ENCODE data around the gene EFCAB5. TPM values are rescaled to one million over a fixed set of nuclear protein-coding genes. Genes with fewer than 3 reads are reported as not detected.

EFCAB5 gene
- total and polyA plus RNA-seq, 10 of the 15 experiments (the other 5 are each of a cell fraction or from before 2014, with no cell fraction given): 0.39 to 2.6 (median 1.0) TPM

- TF ChIP-seq, protein P1, sequence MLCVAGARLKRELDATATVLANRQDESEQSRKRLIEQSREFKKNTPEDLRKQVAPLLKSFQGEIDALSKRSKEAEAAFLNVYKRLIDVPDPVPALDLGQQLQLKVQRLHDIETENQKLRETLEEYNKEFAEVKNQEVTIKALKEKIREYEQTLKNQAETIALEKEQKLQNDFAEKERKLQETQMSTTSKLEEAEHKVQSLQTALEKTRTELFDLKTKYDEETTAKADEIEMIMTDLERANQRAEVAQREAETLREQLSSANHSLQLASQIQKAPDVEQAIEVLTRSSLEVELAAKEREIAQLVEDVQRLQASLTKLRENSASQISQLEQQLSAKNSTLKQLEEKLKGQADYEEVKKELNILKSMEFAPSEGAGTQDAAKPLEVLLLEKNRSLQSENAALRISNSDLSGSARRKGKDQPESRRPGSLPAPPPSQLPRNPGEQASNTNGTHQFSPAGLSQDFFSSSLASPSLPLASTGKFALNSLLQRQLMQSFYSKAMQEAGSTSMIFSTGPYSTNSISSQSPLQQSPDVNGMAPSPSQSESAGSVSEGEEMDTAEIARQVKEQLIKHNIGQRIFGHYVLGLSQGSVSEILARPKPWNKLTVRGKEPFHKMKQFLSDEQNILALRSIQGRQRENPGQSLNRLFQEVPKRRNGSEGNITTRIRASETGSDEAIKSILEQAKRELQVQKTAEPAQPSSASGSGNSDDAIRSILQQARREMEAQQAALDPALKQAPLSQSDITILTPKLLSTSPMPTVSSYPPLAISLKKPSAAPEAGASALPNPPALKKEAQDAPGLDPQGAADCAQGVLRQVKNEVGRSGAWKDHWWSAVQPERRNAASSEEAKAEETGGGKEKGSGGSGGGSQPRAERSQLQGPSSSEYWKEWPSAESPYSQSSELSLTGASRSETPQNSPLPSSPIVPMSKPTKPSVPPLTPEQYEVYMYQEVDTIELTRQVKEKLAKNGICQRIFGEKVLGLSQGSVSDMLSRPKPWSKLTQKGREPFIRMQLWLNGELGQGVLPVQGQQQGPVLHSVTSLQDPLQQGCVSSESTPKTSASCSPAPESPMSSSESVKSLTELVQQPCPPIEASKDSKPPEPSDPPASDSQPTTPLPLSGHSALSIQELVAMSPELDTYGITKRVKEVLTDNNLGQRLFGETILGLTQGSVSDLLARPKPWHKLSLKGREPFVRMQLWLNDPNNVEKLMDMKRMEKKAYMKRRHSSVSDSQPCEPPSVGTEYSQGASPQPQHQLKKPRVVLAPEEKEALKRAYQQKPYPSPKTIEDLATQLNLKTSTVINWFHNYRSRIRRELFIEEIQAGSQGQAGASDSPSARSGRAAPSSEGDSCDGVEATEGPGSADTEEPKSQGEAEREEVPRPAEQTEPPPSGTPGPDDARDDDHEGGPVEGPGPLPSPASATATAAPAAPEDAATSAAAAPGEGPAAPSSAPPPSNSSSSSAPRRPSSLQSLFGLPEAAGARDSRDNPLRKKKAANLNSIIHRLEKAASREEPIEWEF (IDR thresholded peaks at IDR 0.05; ENCODE audit: insufficient replicate concordance, low read depth, low read length): no peak
- TF ChIP-seq, protein P2, sequence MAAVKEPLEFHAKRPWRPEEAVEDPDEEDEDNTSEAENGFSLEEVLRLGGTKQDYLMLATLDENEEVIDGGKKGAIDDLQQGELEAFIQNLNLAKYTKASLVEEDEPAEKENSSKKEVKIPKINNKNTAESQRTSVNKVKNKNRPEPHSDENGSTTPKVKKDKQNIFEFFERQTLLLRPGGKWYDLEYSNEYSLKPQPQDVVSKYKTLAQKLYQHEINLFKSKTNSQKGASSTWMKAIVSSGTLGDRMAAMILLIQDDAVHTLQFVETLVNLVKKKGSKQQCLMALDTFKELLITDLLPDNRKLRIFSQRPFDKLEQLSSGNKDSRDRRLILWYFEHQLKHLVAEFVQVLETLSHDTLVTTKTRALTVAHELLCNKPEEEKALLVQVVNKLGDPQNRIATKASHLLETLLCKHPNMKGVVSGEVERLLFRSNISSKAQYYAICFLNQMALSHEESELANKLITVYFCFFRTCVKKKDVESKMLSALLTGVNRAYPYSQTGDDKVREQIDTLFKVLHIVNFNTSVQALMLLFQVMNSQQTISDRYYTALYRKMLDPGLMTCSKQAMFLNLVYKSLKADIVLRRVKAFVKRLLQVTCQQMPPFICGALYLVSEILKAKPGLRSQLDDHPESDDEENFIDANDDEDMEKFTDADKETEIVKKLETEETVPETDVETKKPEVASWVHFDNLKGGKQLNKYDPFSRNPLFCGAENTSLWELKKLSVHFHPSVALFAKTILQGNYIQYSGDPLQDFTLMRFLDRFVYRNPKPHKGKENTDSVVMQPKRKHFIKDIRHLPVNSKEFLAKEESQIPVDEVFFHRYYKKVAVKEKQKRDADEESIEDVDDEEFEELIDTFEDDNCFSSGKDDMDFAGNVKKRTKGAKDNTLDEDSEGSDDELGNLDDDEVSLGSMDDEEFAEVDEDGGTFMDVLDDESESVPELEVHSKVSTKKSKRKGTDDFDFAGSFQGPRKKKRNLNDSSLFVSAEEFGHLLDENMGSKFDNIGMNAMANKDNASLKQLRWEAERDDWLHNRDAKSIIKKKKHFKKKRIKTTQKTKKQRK (IDR thresholded peaks at IDR 0.05; ENCODE audit: low read depth, low read length): no peak
- TF ChIP-seq KLF5 (IDR thresholded peaks at IDR 0.05; ENCODE audit: partially characterized antibody) (no peak), SIX5 (IDR thresholded peaks at IDR 0.05; ENCODE audit: low read depth, low read length, severe bottlenecking) (no peak), NR2C2 (IDR thresholded peaks at IDR 0.05; ENCODE audit: borderline replicate concordance, control insufficient read depth, insufficient read length, low read depth) (no peak), SREBF2 (IDR thresholded peaks at IDR 0.05; ENCODE audit: low read length) (no peak), NFYB (IDR thresholded peaks at IDR 0.05; ENCODE audit: insufficient read depth, low read depth, low read length) (no peak), MTA2 (IDR thresholded peaks at IDR 0.05; ENCODE audit: low read depth) (no peak), EGR1 (IDR thresholded peaks at IDR 0.05; ENCODE audit: borderline replicate concordance in 1 of 2, low read depth in 2 of 2, low read length in 2 of 2) (no peak)
- TF ChIP-seq, protein P3, sequence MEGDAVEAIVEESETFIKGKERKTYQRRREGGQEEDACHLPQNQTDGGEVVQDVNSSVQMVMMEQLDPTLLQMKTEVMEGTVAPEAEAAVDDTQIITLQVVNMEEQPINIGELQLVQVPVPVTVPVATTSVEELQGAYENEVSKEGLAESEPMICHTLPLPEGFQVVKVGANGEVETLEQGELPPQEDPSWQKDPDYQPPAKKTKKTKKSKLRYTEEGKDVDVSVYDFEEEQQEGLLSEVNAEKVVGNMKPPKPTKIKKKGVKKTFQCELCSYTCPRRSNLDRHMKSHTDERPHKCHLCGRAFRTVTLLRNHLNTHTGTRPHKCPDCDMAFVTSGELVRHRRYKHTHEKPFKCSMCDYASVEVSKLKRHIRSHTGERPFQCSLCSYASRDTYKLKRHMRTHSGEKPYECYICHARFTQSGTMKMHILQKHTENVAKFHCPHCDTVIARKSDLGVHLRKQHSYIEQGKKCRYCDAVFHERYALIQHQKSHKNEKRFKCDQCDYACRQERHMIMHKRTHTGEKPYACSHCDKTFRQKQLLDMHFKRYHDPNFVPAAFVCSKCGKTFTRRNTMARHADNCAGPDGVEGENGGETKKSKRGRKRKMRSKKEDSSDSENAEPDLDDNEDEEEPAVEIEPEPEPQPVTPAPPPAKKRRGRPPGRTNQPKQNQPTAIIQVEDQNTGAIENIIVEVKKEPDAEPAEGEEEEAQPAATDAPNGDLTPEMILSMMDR (IDR thresholded peaks at IDR 0.05 in 2 of 3, conservative IDR thresholded peaks at IDR 0.05 in 1 of 3; ENCODE audit: control insufficient read depth in 2 of 3, extremely low read depth in 1 of 3, insufficient read depth in 1 of 3, low read depth in 3 of 3, low read length in 3 of 3): no peak
Observed at GRCh38 chr17:30151471-30151870, 210.0 kb downstream of the EFCAB5 start (continued).

Measured in GM12878 (cell line).